Omental fat pad (tissue), 4 donors: ENCODE data around the gene RAB20. TPM values are rescaled to one million over a fixed set of nuclear protein-coding genes. Genes with fewer than 3 reads are reported as not detected.

Source experiments
- ATAC-seq: fragments of 150-250 bp; one replicate; pipeline ENCODE4 v1.9.1; 2016; ENCODE audit warnings: mild to moderate bottlenecking, moderate library complexity; ENCODE audit not compliant: low FRiP score
- DNase-seq: peaks from one replicate; pipeline ENCODE4 v3.0.0-alpha.2; 2019; ENCODE audit warnings: low spot score
- CTCF ChIP-seq, 3 donors: fragments of 450-650 bp; IDR thresholded peaks; one replicate each; pipeline ENCODE4 v1.5.1; 2016 to 2017; ENCODE audit warnings: antibody characterized with exemption in 3 of 3, mild to moderate bottlenecking in 3 of 3, moderate library complexity in 2 of 3
- total RNA-seq, 4 donors: library from RNA; depleted of rRNA; stranded (reverse); fragments of >200 nt; gene quantifications; one replicate each; pipeline ENCODE4 v1.1.0, GENCODE V29; 2016

The RAB20 gene
- total RNA-seq, 4 donors from 2014 or later = 34.7 to 67.9 (median 49.4) TPM

- no peak for DNase-seq
- no peak for TF ChIP-seq CTCF (IDR thresholded peaks at IDR 0.05)
- no peak for ATAC-seq
These were observed 37.5 kb downstream of the RAB20 start for GRCh38 chr13:110523838-110524540.

DNA sequence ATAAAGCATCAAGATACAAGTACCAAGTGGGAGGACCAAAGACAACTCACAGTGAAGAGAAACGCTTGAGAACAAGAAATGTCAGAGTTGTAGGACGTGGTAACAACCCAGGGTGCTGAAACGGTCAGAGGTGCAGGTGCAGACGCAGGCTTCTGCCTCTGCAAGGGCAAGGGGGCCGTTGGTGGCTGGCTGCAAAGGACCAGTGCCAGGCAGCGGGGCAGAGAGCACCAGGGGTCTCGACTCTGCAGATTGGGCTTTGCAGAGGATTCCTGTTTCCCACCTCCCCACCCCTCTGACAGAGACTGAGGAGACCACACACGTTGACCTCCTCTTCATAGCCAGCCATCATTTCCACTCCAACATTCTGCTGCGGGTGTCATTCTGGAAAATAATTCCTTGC is 38.3 kb downstream of the RAB20 start:
- no peak for DNase-seq
- ATAC-seq = no peak
- no peak for TF ChIP-seq CTCF (IDR thresholded peaks at IDR 0.05)

- DNase-seq (no peak), ATAC-seq (no peak)
- no peak for TF ChIP-seq CTCF (IDR thresholded peaks at IDR 0.05)
These were observed 38.8 kb downstream of the RAB20 start for GRCh38 chr13:110522721-110523120.

GRCh38 chr13:110521946-110522345 is 39.6 kb downstream of the RAB20 start:
- no peak for TF ChIP-seq CTCF (IDR thresholded peaks at IDR 0.05)
- DNase-seq = no peak
- no peak for ATAC-seq

GRCh38 chr13:110521296-110521680 is 40.2 kb downstream of the RAB20 start:
- no peak for TF ChIP-seq CTCF (IDR thresholded peaks at IDR 0.05)
- no peak for ATAC-seq
- DNase-seq = no peak

GRCh38 chr13:110520431-110521295 is 40.9 kb downstream of the RAB20 start:
- DNase-seq = peak; percentile 42
- peak; percentile 82 for ATAC-seq
- no peak for TF ChIP-seq CTCF (IDR thresholded peaks at IDR 0.05)
